Choroid plexus epithelial cell (primary cell): ENCODE data around the gene ZNF425.

Experiments used
- DNase-seq: peaks from one replicate; pipeline ENCODE4 v3.0.0-alpha.2; 2010; ENCODE audit warnings: low read depth
- H3K4me3 ChIP-seq: 2 replicates; pipeline ENCODE4 v1.5.1; 2011; ENCODE audit warnings: low read depth, mild to moderate bottlenecking, control low read depth, low read length, moderate library complexity
- CTCF ChIP-seq: conservative IDR thresholded peaks from 2 replicates; pipeline ENCODE4 v1.5.1; 2011; ENCODE audit warnings: low read depth, mild to moderate bottlenecking, control low read depth, inconsistent platforms, low read length, moderate library complexity

The ZNF425 gene

GRCh38 chr7:149161241-149161848 is 35.2 kb upstream of the ZNF425 start:
- no peak overlapping the region for H3K4me3 ChIP-seq
- TF ChIP-seq CTCF: no peak
- no peak for DNase-seq

- no peak for TF ChIP-seq CTCF
- DNase-seq: no peak
These were observed 30.8 kb upstream of the ZNF425 start for GRCh38 chr7:149156898-149157297.

GRCh38 chr7:149154056-149154455 is 27.9 kb upstream of the ZNF425 start:
- no peak for DNase-seq
- no peak for TF ChIP-seq CTCF
- no peak overlapping the region for H3K4me3 ChIP-seq

More at GRCh38 chr7:149156898-149157297, 30.8 kb upstream of the ZNF425 start:
- no peak overlapping the region for H3K4me3 ChIP-seq

GRCh38 chr7:149153346-149153745 is 27.2 kb upstream of the ZNF425 start:
- DNase-seq: no peak
- no peak overlapping the region for H3K4me3 ChIP-seq
- no peak for TF ChIP-seq CTCF

- TF ChIP-seq CTCF: no peak
- no peak for DNase-seq
- no peak overlapping the region for H3K4me3 ChIP-seq
These were observed 24.9 kb upstream of the ZNF425 start for GRCh38 chr7:149150981-149151380.

GRCh38 chr7:149147752-149148653 is 21.9 kb upstream of the ZNF425 start:
- H3K4me3 ChIP-seq: peak overlapping the region; percentile 86
- no peak for TF ChIP-seq CTCF
- peak; percentile 44 for DNase-seq
